ENCODE measurements around the gene DDR1. TPM values are rescaled to one million over a fixed set of nuclear protein-coding genes. Genes with fewer than 3 reads are reported as not detected.

DDR1 gene
- total and polyA plus RNA-seq, 2 experiments from 2014 or later = 58.3 to 154 TPM

GRCh38 chr6:30947231-30947630 lies 62.9 kb downstream of the DDR1 start:
- Histone ChIP-seq H4K20me1 (replicated peaks; ENCODE audit: insufficient read depth) (no peaks in the 10 kb centered on the region), H3F3A (replicated peaks; ENCODE audit: low read depth) (no peaks in the 10 kb centered on the region), H3K9me2 (ENCODE audit: insufficient read depth) (0 out of 2 replicates have a peak, but pooled peaks cover 16% of the 10 kb centered on the region), H3K27me3 (ENCODE audit: insufficient read depth) (no peaks in the 10 kb centered on the region), H3K4me1 (ENCODE audit: insufficient read depth) (peaks cover under 1% of the 10 kb centered on the region), H3K4me3 (no peak overlapping the region), H3K79me2 (replicated peaks; ENCODE audit: insufficient read depth) (no peaks in the 10 kb centered on the region), H3K4me2 (no peak overlapping the region), H3K36me3 (ENCODE audit: insufficient read depth) (no peaks in the 10 kb centered on the region), H3K27ac (ENCODE audit: low read depth) (no peak overlapping the region), H2AFZ (no peak overlapping the region)
- Mint-ChIP-seq H3K4me1 (peaks cover 14% of the 10 kb centered on the region), H3K9me3 (peaks cover 14% of the 10 kb centered on the region; the same call in 2 of the 3 replicates), H3K4me3 (no peak overlapping the region), H3K36me3 (ENCODE audit: low read depth) (no peaks in the 10 kb centered on the region), H3K27ac (no peak overlapping the region), H3K27me3 (ENCODE audit: insufficient read depth, low read depth, poor library complexity) (peaks cover 7% of the 10 kb centered on the region)
- no peak for DNase-seq (ENCODE audit: low spot score)
- TF ChIP-seq STAT1 (IDR thresholded peaks at IDR 0.05; ENCODE audit: unreplicated experiment) (no peak), CREB1 (CRISPR knock-in tag; IDR thresholded peaks at IDR 0.05; ENCODE audit: low read depth) (no peak), EZH2 (IDR thresholded peaks at IDR 0.05; ENCODE audit: low read depth, unreplicated experiment) (no peak), JUNB (IDR thresholded peaks at IDR 0.05; ENCODE audit: unreplicated experiment) (no peak), ZNF331 (CRISPR knock-in tag; IDR thresholded peaks at IDR 0.05; ENCODE audit: low read depth) (no peak), POLR2AphosphoS5 (IDR thresholded peaks at IDR 0.05; ENCODE audit: low read depth) (no peak)
- TF ChIP-seq, protein P1, sequence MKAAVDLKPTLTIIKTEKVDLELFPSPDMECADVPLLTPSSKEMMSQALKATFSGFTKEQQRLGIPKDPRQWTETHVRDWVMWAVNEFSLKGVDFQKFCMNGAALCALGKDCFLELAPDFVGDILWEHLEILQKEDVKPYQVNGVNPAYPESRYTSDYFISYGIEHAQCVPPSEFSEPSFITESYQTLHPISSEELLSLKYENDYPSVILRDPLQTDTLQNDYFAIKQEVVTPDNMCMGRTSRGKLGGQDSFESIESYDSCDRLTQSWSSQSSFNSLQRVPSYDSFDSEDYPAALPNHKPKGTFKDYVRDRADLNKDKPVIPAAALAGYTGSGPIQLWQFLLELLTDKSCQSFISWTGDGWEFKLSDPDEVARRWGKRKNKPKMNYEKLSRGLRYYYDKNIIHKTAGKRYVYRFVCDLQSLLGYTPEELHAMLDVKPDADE (IDR thresholded peaks at IDR 0.05) = no peak
- no peak for ATAC-seq

DNA sequence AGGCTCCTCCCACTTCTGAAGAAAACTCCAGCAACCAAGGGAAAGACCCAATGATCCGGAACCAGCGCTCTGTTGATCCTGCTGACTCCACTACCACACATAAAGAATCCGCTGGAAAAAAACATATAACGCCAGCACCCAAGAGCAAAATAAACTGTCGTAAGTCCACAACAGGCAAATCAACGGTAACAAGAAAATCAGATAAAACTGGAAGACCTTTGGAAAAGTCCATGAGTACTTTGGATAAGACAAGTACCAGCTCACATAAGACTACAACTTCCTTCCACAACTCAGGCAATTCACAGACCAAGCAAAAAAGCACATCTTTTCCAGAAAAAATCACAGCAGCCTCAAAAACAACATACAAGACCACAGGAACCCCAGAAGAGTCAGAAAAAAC lies 64.5 kb downstream of the DDR1 start:
- Mint-ChIP-seq H3K27ac (no peak overlapping the region), H3K27me3 (ENCODE audit: insufficient read depth, low read depth, poor library complexity) (peaks cover 8% of the 10 kb centered on the region)
- TF ChIP-seq, protein P2, sequence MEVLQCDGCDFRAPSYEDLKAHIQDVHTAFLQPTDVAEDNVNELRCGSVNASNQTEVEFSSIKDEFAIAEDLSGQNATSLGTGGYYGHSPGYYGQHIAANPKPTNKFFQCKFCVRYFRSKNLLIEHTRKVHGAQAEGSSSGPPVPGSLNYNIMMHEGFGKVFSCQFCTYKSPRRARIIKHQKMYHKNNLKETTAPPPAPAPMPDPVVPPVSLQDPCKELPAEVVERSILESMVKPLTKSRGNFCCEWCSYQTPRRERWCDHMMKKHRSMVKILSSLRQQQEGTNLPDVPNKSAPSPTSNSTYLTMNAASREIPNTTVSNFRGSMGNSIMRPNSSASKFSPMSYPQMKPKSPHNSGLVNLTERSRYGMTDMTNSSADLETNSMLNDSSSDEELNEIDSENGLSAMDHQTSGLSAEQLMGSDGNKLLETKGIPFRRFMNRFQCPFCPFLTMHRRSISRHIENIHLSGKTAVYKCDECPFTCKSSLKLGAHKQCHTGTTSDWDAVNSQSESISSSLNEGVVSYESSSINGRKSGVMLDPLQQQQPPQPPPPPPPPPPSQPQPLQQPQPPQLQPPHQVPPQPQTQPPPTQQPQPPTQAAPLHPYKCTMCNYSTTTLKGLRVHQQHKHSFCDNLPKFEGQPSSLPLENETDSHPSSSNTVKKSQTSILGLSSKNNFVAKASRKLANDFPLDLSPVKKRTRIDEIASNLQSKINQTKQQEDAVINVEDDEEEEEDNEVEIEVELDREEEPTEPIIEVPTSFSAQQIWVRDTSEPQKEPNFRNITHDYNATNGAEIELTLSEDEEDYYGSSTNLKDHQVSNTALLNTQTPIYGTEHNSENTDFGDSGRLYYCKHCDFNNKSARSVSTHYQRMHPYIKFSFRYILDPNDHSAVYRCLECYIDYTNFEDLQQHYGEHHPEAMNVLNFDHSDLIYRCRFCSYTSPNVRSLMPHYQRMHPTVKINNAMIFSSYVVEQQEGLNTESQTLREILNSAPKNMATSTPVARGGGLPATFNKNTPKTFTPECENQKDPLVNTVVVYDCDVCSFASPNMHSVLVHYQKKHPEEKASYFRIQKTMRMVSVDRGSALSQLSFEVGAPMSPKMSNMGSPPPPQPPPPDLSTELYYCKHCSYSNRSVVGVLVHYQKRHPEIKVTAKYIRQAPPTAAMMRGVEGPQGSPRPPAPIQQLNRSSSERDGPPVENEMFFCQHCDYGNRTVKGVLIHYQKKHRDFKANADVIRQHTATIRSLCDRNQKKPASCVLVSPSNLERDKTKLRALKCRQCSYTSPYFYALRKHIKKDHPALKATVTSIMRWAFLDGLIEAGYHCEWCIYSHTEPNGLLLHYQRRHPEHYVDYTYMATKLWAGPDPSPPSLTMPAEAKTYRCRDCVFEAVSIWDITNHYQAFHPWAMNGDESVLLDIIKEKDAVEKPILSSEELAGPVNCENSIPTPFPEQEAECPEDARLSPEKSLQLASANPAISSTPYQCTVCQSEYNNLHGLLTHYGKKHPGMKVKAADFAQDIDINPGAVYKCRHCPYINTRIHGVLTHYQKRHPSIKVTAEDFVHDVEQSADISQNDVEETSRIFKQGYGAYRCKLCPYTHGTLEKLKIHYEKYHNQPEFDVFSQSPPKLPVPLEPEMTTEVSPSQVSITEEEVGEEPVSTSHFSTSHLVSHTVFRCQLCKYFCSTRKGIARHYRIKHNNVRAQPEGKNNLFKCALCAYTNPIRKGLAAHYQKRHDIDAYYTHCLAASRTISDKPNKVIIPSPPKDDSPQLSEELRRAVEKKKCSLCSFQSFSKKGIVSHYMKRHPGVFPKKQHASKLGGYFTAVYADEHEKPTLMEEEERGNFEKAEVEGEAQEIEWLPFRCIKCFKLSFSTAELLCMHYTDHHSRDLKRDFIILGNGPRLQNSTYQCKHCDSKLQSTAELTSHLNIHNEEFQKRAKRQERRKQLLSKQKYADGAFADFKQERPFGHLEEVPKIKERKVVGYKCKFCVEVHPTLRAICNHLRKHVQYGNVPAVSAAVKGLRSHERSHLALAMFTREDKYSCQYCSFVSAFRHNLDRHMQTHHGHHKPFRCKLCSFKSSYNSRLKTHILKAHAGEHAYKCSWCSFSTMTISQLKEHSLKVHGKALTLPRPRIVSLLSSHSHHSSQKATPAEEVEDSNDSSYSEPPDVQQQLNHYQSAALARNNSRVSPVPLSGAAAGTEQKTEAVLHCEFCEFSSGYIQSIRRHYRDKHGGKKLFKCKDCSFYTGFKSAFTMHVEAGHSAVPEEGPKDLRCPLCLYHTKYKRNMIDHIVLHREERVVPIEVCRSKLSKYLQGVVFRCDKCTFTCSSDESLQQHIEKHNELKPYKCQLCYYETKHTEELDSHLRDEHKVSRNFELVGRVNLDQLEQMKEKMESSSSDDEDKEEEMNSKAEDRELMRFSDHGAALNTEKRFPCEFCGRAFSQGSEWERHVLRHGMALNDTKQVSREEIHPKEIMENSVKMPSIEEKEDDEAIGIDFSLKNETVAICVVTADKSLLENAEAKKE (CRISPR knock-in tag; IDR thresholded peaks at IDR 0.05) = no peak
- TF ChIP-seq, protein P3, sequence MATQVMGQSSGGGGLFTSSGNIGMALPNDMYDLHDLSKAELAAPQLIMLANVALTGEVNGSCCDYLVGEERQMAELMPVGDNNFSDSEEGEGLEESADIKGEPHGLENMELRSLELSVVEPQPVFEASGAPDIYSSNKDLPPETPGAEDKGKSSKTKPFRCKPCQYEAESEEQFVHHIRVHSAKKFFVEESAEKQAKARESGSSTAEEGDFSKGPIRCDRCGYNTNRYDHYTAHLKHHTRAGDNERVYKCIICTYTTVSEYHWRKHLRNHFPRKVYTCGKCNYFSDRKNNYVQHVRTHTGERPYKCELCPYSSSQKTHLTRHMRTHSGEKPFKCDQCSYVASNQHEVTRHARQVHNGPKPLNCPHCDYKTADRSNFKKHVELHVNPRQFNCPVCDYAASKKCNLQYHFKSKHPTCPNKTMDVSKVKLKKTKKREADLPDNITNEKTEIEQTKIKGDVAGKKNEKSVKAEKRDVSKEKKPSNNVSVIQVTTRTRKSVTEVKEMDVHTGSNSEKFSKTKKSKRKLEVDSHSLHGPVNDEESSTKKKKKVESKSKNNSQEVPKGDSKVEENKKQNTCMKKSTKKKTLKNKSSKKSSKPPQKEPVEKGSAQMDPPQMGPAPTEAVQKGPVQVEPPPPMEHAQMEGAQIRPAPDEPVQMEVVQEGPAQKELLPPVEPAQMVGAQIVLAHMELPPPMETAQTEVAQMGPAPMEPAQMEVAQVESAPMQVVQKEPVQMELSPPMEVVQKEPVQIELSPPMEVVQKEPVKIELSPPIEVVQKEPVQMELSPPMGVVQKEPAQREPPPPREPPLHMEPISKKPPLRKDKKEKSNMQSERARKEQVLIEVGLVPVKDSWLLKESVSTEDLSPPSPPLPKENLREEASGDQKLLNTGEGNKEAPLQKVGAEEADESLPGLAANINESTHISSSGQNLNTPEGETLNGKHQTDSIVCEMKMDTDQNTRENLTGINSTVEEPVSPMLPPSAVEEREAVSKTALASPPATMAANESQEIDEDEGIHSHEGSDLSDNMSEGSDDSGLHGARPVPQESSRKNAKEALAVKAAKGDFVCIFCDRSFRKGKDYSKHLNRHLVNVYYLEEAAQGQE (IDR thresholded peaks at IDR 0.05; ENCODE audit: unreplicated experiment) = no peak
- TF ChIP-seq NANOG (IDR thresholded peaks at IDR 0.05; ENCODE audit: borderline replicate concordance) (no peak), POLR2AphosphoS5 (IDR thresholded peaks at IDR 0.05; ENCODE audit: low read depth) (no peak), CREB1 (CRISPR knock-in tag; IDR thresholded peaks at IDR 0.05; ENCODE audit: low read depth) (no peak), ZNF331 (CRISPR knock-in tag; IDR thresholded peaks at IDR 0.05; ENCODE audit: low read depth) (no peak)

More for the DNA sequence above, 64.5 kb downstream of the DDR1 start:
- peaks cover 3% of the 10 kb centered on the region; the same call in 1 of the 2 replicates for H3K27me3 ChIP-seq (ENCODE audit: insufficient read depth)
- H3K9me3 Mint-ChIP-seq = peaks cover 14% of the 10 kb centered on the region; the same call in 2 of the 3 replicates
- H4K20me1 ChIP-seq (replicated peaks; ENCODE audit: insufficient read depth) = no peaks in the 10 kb centered on the region
- H3K27ac ChIP-seq (ENCODE audit: low read depth) = no peak overlapping the region
- no peak for ATAC-seq
- no peaks in the 10 kb centered on the region for H3K4me1 ChIP-seq (ENCODE audit: insufficient read depth)
- no peaks in the 10 kb centered on the region for H3F3A ChIP-seq (replicated peaks; ENCODE audit: low read depth)
- no peaks in the 10 kb centered on the region for H3K36me3 ChIP-seq (ENCODE audit: insufficient read depth)
- peaks cover 8% of the 10 kb centered on the region for H3K4me1 Mint-ChIP-seq
- no peaks in the 10 kb centered on the region for H3K36me3 Mint-ChIP-seq (ENCODE audit: low read depth)
- H3K4me3 Mint-ChIP-seq = no peak overlapping the region
- no peaks in the 10 kb centered on the region for H3K79me2 ChIP-seq (replicated peaks; ENCODE audit: insufficient read depth)
- no peak overlapping the region for H3K4me2 ChIP-seq
- H3K9me2 ChIP-seq (ENCODE audit: insufficient read depth) = 0 out of 2 replicates have a peak, but pooled peaks cover 19% of the 10 kb centered on the region
- no peak overlapping the region for H2AFZ ChIP-seq
- DNase-seq (ENCODE audit: low spot score) = no peak
- no peak overlapping the region for H3K4me3 ChIP-seq

Data from GM23338 (cell line).